Measurements from ENCODE around the gene GNAT3.

The GNAT3 gene
- total RNA-seq: 0 reads per million in 2 donors

DNA sequence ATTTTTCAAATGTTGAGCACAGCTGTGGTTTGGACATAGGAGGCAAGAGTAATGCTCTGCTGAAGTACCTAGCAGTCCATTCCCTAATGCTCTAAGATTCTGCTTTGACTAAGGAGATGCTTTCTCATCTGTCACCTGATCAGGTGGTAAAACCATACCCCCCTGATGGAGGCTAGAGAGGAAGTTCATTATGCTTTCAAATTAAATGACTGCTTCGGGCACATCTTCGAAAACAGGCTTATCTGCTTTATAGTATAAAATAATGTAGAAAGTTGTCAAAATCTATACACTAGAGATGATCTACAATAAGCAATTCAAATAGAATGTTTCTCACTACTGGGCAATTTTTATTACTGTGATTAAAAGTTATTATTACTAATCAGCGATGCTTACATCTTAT, at the start of gene GNAT3:
GNAT3 (minus strand) TSS at position 101 of the 400 bp plus-strand sequence. CDS start 138 bp downstream, outside the sequence.
- DNase-seq: no peak

DNA sequence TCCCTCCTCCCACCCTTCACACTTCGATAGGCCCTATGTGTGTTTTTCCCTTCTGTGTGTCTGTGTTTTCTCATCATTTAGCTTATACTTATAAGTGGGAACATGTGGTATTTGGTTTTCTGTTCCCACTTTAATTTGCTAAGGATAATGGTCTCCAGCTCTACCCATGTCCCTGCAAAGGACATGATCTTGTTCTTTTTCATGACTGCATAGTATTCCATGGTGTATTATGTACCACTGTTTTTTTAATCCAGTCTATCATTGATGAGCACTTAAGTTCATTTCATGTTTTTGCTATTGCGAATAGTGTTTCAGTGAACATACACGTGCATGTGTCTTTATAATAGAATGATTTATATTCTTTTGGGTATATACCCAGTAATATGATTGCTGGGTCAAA, 46.3 kb upstream of the GNAT3 start:
- no peak for DNase-seq

DNA sequence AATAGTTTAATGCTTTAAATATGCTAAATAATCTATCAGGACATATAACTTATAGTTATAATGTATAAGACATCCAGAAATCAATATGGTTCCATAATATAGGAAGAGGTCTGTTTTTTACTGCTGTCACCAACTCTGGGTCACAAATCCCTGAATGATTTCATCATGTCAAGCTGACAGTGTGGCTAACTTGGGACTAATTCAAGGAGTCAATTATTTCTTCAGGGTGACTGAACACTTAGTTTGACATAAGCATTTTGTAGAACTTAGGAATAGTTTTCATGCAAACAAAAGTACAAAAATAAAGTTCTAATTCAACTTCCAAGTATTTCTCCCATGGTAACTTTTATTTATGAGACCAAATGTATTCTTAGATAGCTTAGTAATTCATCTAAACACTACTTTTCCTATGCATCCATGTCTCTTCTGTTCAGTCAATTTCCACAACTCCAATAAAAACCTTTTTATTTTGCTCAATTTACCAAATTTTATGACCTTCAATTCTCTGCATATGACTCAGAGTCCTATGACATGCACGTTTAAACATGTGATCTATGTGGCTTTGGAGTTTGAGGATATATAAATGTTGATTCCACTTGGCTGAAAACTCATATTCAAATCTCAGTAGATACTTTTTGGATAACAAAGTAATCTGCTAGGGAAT, 40.3 kb upstream of the GNAT3 start:
- DNase-seq: no peak

DNA sequence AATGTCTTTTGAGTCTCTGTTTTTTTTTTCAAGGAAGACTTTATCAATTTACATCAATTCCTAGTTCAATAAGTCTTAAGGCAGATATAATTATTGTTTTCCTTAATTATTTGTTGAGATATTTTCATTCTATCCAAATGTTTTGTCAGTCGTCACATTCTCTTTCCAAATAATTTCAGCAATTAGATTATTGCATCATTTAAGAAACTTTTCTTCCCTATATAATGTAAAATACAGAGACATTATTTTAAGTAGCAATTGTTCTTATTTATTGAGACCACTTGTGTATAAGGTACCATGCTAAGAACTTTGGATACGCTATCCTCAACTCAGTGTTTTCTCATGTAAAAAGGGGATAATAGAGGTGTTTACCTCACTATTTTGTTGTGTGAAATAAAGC, 38.1 kb upstream of the GNAT3 start:
- DNase-seq: no peak

DNA sequence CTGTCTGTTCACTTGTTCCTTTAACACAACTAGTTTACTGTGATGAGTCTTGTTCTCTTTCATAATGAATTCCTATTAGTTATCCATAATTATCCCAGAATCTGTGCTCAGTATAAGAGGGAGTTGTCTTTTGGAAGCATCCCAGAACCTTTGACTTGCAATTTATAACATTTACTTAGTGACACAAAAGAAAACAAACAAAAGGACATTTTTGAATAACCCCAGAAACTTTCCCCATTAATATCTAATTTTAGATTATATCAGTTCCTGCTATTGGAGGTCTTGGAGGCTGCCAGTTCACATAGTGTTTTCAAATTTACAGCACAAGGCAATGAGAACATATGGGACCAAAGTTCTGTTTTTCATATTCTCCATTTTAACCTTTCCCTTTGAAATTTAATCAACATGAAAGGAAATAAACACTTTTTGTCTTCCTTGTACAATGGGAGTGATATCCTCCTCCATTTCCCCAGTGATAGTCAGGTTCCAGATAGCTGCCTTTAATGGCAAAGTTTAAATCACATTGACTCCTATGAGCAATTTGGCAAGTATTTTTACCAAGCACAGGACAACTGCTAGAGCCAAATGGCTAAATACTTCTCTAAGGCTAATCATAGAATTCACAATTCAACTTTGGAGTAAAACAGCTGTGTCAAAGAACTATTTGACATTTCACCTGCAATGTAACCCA, 37.1 kb upstream of the GNAT3 start:
- no peak for DNase-seq

DNA sequence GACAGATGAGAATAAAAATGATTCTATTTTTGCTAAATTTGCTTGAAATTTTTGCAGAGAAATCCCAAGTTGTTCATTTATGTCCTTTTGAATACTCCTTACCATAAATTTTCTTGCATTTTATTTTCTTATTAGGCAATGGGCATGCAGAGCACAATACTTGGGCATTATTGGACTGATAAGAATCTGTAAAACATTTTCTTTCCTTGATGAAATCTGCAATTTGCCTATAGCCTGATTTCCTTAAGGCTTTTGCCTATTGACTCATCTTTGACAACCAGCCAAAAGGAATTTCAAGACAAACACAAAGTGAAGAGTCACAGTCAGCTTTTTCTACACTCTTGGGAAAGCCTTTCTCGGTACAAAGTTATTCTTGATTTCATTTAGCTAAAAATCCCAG, 30.5 kb upstream of the GNAT3 start:
- no peak for DNase-seq

DNA sequence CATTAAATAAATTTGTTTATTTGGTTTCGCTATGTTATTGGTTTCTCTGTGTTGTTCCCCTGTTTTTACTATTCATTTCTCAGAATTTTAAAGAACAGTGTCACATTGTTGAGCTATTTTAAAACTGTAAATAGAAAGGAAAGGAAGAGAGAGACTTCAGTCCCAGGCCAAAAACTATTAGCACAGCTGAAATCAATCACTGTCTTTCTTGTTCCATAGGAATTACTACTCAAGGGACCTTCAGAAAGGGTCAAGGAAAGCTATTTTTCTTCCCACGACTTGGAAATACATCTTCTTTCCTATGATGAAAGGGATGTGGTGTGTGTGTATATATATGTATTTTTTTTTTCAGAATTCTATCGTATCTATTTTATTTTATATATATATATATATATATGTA, 29.0 kb upstream of the GNAT3 start:
- DNase-seq: no peak

DNA sequence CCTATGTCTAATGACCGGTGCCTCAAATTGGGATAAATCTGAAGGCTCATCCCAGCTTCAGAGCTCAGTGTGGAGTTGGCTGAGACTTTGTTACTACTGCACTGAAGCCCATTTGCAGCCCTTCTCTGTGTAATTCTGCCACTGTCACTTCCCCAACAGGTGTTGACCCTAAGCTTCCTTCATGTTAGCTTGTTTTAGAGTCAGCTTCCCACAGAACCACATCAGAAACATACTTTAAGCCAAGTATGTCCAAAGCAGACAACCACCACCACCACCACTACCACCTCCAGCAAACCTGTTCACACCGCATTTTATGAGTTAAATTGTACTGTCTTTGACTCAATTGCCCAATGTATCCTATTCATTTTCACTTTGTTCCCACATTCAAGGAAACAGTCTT, 25.2 kb upstream of the GNAT3 start:
- DNase-seq: no peak

DNA sequence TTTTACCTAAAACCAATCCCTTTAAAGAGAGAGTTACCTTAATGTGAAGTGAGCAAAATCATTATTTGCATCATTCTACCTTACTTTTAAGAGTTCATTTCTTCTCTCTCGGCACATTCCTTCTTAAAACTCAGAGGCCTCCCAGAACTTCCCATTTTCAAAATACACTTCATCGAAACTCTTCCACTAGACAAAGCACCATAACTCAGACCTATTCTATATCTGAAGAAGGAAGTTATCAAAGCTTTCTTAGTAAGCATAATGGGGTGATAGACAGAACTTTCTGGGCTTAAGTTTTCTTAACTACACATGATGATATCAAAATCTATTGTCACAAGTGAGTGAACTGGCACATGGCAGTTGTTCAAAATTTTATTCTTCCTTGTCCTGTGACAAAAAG, 24.6 kb upstream of the GNAT3 start:
- no peak for DNase-seq

DNA sequence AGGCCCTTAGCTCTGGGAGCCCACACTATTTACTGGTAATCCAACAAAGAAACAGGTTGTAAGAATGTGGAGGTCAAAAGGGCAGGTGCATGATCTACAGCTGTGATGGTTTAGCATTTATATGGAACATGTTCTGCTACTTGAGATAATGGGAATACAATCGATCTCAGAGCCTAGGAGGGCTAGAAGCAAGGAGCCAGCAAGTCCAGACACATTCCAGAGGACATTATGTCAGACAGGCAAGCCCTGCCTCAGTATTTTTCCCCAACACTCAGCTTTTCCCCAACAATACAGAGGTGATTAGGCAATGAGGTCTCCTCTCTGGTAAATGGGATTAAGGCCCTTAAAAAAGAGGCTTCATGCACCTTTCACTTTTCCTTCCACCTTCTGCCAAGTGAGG, 21.4 kb upstream of the GNAT3 start:
- no peak for DNase-seq

DNA sequence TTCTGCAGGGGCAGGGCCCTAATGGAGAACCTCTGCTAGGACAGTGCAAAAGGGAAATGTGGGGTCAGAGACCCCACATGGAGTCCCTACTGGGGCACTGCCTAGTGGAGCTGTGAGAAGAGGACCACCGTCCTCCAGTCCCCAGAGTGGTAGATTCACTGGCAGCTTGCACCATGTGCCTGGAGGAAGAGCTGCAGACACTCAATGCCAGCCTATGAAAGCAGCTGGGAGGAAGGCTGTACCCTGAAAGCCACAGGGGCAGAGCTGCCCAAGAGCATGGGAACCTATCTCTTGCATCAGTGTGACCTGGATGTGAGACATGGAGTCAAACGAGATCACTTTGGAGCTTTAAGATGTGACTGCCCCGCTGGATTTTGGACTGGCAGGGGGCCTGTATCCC, 20.3 kb upstream of the GNAT3 start:
- DNase-seq: no peak

DNA sequence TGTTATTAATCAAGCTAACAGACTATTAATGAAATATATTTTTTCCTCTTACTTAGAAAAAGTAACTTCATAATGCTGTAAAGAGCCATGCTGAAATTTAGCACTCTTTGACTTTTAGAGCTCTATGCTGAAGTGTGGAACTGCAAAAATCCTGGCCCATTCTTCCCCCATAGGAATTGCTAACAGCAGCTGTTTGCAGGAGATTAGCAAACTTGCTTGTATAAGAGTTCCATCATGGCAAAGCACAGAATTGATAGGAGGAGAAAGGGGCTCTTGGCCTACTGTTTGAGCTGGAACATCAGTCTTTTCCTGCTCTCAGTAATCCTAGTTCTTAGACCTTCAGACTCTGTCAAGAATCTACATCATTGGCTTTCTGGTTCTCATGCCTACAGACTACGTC, 18.3 kb upstream of the GNAT3 start:
- DNase-seq: no peak

DNA sequence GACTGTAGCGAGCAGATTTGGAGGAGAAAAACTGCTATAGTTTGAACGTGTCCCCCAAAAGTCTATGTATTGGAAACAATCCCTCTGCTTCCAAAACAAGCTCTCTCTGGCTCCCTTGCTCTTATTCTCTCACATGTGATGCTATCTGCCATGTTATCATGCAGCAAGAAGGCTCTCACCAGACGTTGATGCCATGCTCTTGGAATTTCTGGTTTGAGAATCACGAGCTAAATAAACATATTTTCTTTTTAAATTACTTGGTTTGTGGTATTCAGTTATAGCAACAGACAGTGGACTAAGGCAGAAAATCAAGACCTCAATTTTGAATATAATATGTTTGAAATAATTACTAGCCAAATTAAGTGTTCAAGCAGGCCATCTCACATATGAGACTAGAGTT, 17.5 kb upstream of the GNAT3 start:
- no peak for DNase-seq

DNA sequence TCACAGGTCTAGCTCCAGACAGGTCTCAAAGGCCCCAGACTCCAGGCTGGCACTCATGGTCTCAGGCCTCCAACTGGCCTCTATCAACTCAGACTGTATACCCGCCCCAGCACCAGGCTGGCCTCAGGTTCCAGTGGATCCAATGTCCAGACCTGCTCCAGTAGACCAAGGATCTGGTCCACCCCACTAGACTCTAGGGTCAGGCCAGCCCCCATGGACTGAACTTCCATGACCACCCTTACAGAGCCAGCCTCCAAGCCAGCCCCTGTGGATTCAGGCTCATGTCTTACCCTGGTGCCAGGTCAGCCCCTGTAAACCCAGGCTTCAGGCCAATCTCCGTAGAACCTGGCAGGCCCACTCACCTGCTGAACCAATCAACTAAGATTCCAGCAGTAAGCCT, 16.8 kb upstream of the GNAT3 start:
- no peak for DNase-seq

DNA sequence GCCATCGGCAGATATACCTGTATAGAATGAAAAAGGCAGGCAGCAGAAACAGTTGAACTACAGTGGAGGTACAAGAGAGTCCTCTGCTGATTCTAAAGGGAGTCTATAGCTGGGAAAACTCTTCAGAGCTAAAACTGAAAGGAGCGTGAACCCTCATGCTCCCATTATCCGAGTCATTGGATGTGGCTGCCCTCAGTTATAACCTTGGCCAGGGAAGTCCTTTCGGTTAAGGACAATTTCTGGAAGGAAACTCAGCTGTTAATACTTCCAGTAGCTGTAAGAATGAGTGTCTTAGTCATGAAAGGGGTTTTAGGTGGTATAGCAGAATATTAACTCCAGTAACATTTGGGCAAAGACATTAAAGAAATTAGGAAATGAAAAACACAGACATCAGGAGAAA, 14.6 kb upstream of the GNAT3 start:
- no peak for DNase-seq

DNA sequence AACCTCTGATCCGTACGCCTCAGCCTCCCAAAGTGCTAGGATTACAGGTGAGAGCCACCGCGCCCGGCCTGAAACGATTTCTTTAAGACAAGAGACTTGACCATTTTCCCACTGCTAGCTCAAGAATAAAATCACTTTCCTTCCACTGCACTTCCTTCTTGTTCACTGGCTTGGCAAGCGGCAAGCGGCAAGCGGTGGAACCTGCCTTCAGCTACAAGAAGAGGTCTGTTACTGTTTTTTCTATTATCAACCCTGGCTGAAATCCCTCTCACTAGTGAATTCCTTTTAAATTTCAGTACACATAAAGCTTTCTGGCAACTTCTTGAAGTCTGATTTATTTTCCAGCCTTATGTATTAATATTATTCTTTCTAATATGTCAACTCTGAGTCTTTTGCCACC, 12.8 kb upstream of the GNAT3 start:
- DNase-seq: no peak

DNA sequence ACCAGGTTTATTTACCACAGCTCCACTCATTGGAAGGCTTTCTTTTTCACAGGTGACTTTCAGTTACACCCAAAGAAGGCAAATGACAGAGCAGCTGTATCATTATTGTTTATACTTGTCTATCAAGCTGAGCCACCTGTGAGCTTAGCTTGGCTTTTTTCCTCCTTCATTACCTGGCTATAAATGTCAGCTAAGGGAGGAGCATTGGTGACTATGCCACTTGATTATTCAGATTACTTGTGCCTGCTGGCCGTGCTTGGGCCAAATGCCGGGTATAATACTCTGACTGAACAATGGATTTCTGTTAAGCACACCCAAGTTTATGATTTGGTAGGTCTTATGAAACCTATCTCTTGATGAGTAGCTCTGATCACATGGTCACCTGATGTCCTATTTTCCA, 9.9 kb upstream of the GNAT3 start:
- no peak for DNase-seq

DNA sequence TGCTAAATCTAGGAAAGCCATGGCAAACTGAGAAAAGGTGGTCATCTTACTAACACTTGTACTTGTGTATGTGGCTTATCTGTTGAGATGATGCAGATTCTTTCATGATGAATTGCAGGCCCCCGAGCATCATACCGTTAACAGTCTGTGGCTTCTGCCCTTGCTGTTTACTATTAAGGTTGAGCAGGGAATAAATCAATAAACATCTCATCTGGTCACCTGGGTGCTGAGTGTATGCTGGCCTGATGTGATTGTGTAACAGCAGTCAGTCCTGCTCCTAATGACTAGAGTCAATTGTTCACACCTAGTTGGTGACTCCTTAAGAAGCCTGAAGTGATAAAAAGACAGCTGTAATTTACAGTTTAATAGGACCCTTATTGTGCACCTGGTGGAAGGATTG, 8.3 kb upstream of the GNAT3 start:
- no peak for DNase-seq

DNA sequence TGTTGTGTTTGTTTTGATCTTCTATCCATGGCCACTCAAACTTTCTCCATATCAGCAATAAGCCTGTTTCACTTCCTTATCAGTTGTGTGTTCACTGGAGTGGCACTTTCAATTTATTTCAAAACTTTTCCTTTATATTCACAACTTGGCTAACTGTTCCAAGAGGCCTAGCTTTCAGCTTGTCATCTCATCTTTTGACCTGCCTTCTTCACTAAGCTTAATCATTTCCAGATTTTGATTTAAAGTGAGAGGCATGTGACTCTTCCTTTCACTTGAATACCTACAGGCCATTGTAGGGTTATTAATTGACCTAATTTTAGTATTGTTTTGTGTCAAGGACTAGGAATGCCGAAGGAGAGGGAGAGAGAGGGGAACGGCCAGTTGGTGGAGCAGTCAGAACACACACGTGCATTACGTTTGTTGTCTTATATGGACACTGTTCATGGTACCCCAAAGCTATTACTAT, 5.5 kb upstream of the GNAT3 start:
- DNase-seq: no peak

DNA sequence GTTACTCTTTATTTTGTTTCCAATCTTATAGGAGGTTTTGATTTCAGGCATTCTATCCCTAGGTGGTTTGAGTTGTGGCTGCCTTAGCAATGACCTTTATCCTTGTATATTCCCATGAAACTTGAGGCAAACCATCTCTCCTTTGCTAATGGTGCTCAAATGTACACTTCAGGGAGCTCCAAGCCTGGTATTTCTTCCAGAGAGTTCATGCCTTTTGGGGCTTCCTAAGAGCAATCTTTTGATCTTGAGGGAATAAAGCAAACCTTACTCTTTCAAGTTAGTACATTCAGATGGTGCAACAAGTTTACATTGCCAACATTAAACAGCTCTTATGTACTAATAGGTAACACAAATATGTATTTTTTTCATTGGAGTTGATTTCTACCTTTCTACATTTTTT, 3.4 kb upstream of the GNAT3 start:
- no peak for DNase-seq

DNA sequence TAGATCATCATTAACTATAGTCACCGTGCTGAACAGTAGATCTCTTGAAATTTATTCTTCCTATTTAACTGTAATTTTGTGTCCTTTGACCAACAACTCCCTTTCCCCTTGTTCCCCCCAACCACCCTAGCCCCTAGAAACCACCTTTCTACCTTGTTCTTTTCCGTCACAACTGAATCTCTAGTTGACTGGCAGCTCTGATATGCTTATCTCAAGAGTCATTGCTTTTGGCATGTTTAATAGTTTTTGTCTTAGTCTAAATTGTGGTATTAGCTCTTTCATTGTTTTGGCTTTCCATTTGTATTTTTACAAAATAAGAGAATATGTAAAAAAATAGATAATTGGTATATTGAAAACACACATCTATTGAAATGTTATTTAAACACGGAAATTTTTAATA, 1.8 kb downstream of the GNAT3 start:
- DNase-seq: no peak

DNA sequence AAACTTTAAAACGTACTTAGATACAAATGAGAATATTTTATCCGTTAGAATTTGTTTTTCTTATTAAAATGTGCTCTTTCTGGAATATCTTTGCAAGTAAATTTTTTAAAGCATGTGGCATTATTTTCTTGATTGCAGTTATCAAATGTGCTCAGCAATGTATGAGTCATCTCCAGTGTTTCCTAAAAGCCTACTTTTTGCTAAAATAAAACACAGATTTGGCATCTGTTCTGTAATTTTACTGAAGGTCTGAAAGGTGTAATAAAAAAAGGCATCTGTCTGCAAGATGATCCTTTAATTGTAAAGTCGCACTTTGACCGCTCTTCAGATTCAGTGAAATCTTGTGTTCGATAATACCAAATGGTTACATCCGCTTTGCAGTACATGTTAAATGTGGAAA, 3.4 kb downstream of the GNAT3 start:
- no peak for DNase-seq

DNA sequence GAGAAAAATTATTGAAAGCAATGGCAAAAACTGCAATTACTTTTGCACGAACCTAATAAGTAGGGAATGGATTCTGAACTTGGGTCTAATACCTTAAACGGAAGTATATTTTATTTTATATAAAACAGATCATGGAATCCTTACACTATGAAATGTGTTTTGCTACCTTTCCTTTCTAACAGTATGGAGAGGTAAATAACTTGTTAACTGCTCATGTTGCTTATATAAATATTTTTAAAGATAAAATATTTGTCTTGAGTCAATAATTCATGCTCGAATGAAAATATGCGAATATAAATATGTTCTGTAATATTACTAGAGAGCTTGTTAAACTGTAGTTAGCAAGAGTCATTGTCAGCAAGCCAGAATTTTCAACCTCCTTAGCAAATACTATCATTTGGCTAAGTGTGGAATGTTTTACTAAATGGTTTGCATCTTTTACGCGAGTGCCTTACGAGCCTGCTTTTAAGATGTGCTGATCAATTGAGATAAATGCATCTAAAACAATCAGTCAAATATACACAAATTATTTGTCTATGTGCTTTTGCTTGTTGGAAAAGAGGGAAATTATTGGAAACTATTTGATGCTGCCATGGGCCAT, 5.9 kb downstream of the GNAT3 start:
- no peak for DNase-seq

DNA sequence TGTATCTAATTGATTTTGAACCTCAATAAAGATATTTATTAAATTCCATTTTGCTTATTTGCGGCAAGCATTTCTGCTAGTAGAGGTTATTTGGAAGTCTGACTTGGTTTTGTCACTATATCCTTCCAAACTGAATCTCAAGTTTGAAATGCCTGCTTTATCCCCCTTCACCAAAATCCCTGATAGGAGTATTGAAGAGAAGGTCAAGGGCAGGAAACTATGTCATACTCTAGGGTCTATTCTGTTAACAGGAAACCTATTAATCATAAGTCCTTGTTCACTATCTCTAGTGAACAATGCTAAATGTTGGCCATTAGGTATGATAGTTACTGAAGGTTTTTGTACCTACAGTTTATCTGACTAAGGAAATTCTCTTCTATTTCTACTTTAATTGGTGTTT, 11.5 kb downstream of the GNAT3 start:
- DNase-seq: no peak
